Measurements from ENCODE around the gene CD226.
"Not testable (repeated sequence)": the region's sequence is repeated elsewhere in the genome, so short reads cannot be mapped to it uniquely, and the experiment has no call there.

Gene CD226

GRCh38 chr18:69908838-69909237 is 38.8 kb downstream of the CD226 start:
- no peak for DNase-seq (ENCODE audit: low read depth)

- no peak for DNase-seq (ENCODE audit: low read depth)
These were observed 40.9 kb downstream of the CD226 start for GRCh38 chr18:69906765-69907164.

GRCh38 chr18:69900941-69901340 is 46.7 kb downstream of the CD226 start:
- no peak for DNase-seq (ENCODE audit: low read depth)

GRCh38 chr18:69899154-69899923 is 48.3 kb downstream of the CD226 start:
- not testable (repeated sequence) for DNase-seq (ENCODE audit: low read depth)

GRCh38 chr18:69898241-69898861 is 49.3 kb downstream of the CD226 start:
- no peak for DNase-seq (ENCODE audit: low read depth)

- no peak for DNase-seq (ENCODE audit: low read depth)
These were observed 50.1 kb downstream of the CD226 start for GRCh38 chr18:69897397-69898108.

GRCh38 chr18:69895066-69896047 is 52.3 kb downstream of the CD226 start:
- DNase-seq (ENCODE audit: low read depth), result no peak

GRCh38 chr18:69894467-69894866 is 53.2 kb downstream of the CD226 start:
- DNase-seq (ENCODE audit: low read depth), result no peak

GRCh38 chr18:69890558-69890957 is 57.1 kb downstream of the CD226 start:
- DNase-seq (ENCODE audit: low read depth), result no peak

GRCh38 chr18:69889009-69889408 is 58.7 kb downstream of the CD226 start:
- no peak for DNase-seq (ENCODE audit: low read depth)

- no peak for DNase-seq (ENCODE audit: low read depth)
These were observed 60.4 kb downstream of the CD226 start for GRCh38 chr18:69887256-69887655.

GRCh38 chr18:69885841-69886531 is 61.7 kb downstream of the CD226 start:
- DNase-seq (ENCODE audit: low read depth), result no peak

- no peak for DNase-seq (ENCODE audit: low read depth)
These were observed 62.3 kb downstream of the CD226 start for GRCh38 chr18:69885355-69885754.

- DNase-seq (ENCODE audit: low read depth), result no peak
These were observed 63.9 kb downstream of the CD226 start for GRCh38 chr18:69883781-69884180.

- no peak for DNase-seq (ENCODE audit: low read depth)
These were observed 64.6 kb downstream of the CD226 start for GRCh38 chr18:69882965-69883668.

- DNase-seq (ENCODE audit: low read depth), result no peak
These were observed 67.6 kb downstream of the CD226 start for GRCh38 chr18:69880083-69880482.

- DNase-seq (ENCODE audit: low read depth), result not testable (repeated sequence)
These were observed 68.6 kb downstream of the CD226 start for GRCh38 chr18:69879051-69879450.

- DNase-seq (ENCODE audit: low read depth), result no peak
These were observed 69.3 kb downstream of the CD226 start for GRCh38 chr18:69878213-69878933.

- DNase-seq (ENCODE audit: low read depth), result no peak
These were observed 71.2 kb downstream of the CD226 start for GRCh38 chr18:69876490-69876889.

GRCh38 chr18:69874058-69874457 is 73.6 kb downstream of the CD226 start:
- no peak for DNase-seq (ENCODE audit: low read depth)
